Endometrial microvascular endothelial cells (primary cell): ENCODE measurements around the gene CFAP298. TPM values are rescaled to one million over a fixed set of nuclear protein-coding genes. Genes with fewer than 3 reads are reported as not detected.
"Not testable (repeated sequence)": the region's sequence is repeated elsewhere in the genome, so short reads cannot be mapped to it uniquely, and the experiment has no call there.

Source experiments
- in situ Hi-C: cut with HindIII; loops from 2 replicates; pipeline ENCODE4 v1.10.0; 2017; ENCODE audit warnings: low sequenced_read_pairs, low pct_unique_long_range_greater_than_20kb; ENCODE audit errors: inconsistent ontology term
- total RNA-seq: library from RNA; depleted of rRNA; stranded (reverse); fragments of >200 nt; gene quantifications from one replicate; pipeline ENCODE4 v1.2.3, GENCODE V29; 2015; ENCODE audit errors: inconsistent ontology term

Gene CFAP298
- total RNA-seq, 1 donor from 2014 or later = 16.4 TPM

- in situ Hi-C loops = no loop called here
These were observed 39.4 kb downstream of the CFAP298 start for GRCh38 chr21:32572574-32573420.

DNA sequence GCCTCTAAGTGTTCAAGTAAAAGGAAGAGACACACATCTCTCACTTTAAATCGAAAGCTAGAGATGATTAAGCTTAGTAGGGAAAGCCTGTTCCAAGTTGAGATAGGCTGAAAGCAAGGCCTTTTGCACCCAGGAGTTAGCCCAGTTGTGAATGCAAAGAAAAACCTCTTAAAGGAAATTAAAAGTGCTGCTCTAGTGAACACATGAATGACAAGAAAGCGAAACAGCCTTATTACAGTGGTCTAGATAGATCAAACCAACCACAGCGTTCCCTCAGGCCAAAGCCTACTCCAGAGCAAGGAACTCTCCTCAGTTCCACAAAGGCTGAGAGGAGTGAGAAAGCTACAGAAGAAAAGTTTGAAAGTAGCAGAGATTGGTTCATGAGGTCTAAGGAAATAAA lies 41.7 kb downstream of the CFAP298 start:
- in situ Hi-C loops = no loop called here

- in situ Hi-C loops = no loop called here
These were observed 42.6 kb downstream of the CFAP298 start for GRCh38 chr21:32569261-32570230.

DNA sequence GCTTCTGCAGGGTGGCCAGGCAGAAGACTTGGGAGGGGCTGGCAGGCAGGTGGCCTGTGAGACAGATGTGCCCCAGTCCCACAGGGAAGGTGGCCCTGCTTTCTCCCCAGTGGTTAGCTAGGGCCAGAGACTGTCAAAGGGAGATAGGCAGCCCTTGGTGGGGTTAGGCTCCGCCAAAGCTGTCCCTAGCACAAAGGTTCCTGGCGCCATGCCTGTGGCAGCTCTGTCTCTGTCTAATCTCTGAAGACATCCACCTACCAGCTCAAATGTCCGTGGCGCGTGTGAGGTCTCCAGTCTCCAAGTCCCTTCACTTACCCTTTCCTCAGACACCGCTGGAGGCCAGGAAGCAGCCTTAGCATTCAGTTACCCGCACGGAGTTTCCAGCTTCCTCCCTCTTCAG lies 44.6 kb downstream of the CFAP298 start:
- in situ Hi-C loops = no loop called here

DNA sequence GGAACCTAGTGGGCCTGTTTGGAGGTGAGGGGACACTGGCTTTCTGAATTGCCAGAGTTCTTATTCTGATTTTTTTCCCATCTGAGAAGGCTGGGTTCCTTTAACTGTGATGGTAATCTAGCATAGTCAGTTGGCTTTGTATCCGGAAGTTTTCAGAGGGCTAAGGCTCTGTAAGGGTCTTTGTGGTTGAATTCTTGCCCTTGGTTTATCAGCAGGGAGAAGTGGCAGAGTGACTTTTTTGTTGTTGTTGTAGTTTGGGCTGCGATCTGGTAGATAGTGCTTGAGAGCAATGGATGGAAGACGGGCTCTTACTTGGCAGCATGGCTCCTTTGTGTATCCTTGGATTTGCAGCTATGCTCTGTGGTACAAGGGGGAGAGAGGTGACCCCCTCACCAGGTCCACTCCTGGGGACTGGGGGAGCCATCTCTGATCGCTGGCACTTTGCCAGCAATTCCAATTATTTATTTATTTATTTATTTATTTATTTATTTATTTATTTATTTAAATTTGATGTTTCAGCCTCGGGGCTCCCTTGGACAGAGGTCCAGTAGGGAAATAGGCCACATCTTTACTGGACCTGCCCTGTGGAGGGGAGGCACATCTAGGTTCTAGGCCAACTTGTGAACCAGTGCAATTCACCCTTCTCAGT lies 45.3 kb downstream of the CFAP298 start:
- in situ Hi-C loops = no loop called here

DNA sequence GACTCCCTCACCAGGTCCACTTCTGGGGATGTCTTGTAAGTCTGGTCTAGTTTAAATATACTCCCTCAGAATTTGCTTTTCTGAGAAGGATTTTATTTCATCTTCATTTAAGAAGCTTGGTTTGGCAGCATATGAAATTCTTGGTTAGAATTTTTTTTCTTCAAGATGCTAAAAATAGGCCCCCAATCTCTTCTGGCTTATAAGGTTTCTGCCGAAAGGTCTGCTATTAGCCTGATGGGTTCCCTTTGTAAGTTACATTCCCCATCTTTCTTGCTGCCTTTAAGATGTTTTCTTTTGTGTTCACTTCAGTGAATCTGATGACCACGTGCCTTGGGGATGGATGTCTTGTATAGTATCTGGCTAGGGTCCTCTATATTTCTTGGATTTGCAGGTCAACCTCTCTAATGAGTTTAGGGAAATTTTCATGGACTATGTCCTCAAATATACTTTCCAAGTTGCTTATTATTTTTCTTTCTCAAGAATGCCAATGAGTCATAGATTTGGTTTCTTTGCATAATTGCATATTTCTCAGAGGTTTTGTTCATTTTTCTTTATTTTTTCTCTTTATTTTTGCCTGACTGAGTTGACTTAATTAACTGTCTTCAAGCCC lies 46.2 kb downstream of the CFAP298 start:
- in situ Hi-C loops = no loop called here

GRCh38 chr21:32562915-32563314 lies 49.3 kb downstream of the CFAP298 start:
- in situ Hi-C loops = no loop called here

DNA sequence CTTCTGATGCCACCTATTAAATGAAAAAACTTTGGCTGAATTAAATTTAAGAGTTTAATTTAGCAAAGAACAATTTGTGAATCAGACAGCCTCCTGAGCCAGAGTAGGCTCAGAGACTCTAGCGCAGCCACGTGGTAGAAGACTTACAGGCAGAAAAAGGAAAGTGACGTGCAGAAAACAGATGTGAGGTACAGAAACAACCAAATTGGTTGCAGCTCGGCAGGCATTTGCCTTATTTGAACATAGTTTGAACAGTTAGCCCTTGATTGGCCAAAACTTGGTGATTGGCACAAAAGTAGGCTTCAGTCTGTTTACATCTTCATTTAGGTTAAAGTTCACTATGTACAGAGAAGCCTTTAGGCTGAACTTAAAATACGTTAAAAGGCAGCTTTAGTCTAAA lies 49.8 kb downstream of the CFAP298 start:
- in situ Hi-C loops = no loop called here

DNA sequence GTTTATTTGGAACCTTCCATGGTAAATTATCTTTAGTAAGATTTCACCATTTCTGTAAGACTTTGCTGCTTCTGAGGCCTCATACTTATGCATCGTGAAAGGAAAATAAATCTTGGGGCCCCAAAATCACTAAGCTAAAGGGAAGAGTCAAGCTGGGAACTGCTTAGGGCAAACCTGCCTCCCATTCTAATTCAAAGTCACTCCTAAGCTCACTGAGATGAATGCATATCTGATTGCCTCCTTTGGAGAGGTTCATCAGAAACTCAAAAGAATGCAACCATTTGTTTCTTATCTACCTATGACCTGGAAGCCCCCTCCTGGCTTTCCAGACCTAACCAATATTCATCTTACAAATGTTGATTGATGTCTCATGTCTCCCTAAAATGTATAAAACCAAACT lies 50.7 kb downstream of the CFAP298 start:
- in situ Hi-C loops = not testable (repeated sequence)

DNA sequence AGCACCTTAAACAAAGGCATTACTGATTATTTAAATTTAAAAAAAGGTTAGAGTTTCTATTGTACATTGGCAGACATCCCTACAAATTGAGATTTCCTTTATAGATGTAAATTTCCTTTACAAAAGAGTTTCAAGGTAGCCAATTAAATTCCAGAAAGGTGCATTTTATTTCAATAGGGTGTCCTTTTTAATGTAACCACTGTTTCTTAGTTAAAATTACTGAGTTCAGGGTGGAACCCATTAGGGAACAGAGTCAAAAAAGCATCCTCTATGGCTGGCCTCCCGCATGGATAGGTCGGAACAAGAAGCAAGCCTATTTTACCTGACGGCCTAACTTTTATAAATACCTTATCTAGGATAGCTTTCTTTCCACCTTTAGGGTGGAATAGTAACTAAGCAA lies 51.3 kb downstream of the CFAP298 start:
- in situ Hi-C loops = no loop called here

DNA sequence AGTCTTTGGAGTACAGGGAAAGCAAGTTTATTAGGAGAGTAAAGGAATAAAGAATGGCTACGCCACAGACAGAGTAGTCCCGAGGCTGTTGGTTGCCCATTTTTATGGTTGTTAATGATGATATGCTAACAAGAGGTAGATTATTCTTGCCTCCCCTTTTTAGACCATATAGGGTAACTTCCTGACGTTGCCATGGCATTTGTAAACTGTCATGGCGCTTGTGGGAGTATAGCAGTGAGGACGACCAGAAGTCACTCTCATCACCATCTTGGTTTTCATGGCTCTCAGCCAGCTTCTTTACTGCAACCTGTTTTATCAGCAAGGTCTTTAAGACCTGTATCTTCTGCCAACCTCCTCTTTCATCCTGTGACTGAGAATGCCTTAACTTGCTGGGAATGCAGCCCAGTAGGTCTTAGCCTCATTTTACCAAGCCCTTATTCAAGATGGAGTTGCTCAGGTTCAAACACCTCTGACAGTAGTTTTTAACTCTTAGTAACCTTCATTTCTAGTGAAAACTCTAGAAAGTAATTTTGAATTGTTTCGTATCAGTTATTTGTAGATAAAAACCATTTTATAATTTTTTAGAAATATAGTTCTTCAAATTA lies 53.1 kb downstream of the CFAP298 start:
- in situ Hi-C loops = no loop called here

DNA sequence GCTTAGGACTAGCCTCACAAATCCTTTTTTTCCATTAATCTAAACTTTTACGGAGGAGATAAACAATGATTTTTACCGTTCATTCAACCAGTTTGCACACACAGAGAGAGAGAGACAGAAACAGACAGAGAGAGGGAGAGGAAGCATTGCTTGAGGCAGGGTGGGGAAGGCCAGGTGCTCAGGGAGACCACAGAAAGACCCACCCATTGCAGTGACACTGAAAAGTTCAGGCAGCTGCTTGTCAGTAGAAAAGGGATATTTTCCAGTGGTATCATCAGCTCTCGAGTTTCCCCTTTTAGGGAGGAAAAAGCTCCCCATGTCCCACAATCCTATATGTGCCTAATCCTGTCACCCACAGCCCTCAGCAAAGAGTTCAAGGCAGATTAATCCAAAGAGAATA lies 54.1 kb downstream of the CFAP298 start:
- in situ Hi-C loops = no loop called here

- in situ Hi-C loops = no loop called here
These were observed 57.1 kb downstream of the CFAP298 start for GRCh38 chr21:32554832-32555638.

GRCh38 chr21:32549886-32550285 lies 62.3 kb downstream of the CFAP298 start:
- in situ Hi-C loops = no loop called here

- in situ Hi-C loops = no loop called here
These were observed 62.7 kb downstream of the CFAP298 start for GRCh38 chr21:32549440-32549839.
